Measurements from ENCODE around the gene COL21A1. TPM values are rescaled to one million over a fixed set of nuclear protein-coding genes. Genes with fewer than 3 reads are reported as not detected.

The COL21A1 gene
- total and polyA plus RNA-seq, 2 of the 13 experiments (the other 11 are each of a cell fraction or from before 2014, with no cell fraction given): 0.13 TPM; not detected in 1

DNA sequence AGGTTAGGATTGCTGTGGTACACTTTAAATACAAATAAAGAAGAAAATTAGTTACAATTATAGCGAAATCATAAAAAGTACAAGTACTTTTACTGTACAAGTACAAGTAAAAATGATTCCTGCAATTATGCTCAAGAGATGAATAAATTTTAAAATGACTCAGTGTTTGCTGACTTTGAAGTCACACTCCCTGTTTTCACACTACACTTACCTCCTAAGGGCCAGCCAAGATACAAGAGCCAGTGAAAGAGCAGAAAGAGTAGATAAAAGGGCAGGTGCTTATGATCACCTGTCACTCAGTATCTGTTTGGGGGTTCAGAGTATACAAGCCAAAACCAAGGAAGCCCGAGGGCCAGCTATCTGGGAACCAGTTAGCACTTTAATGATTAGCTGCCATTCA lies 41.0 kb upstream of the COL21A1 start (continued):
- TF ChIP-seq, protein P1, sequence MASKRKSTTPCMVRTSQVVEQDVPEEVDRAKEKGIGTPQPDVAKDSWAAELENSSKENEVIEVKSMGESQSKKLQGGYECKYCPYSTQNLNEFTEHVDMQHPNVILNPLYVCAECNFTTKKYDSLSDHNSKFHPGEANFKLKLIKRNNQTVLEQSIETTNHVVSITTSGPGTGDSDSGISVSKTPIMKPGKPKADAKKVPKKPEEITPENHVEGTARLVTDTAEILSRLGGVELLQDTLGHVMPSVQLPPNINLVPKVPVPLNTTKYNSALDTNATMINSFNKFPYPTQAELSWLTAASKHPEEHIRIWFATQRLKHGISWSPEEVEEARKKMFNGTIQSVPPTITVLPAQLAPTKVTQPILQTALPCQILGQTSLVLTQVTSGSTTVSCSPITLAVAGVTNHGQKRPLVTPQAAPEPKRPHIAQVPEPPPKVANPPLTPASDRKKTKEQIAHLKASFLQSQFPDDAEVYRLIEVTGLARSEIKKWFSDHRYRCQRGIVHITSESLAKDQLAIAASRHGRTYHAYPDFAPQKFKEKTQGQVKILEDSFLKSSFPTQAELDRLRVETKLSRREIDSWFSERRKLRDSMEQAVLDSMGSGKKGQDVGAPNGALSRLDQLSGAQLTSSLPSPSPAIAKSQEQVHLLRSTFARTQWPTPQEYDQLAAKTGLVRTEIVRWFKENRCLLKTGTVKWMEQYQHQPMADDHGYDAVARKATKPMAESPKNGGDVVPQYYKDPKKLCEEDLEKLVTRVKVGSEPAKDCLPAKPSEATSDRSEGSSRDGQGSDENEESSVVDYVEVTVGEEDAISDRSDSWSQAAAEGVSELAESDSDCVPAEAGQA (IDR thresholded peaks at IDR 0.05; ENCODE audit: low read depth): no peak
- TF ChIP-seq, protein P1 (CRISPR knock-in tag; IDR thresholded peaks at IDR 0.05; ENCODE audit: borderline replicate concordance): no peak
- TF ChIP-seq ZNF790 (CRISPR knock-in tag; IDR thresholded peaks at IDR 0.05; ENCODE audit: borderline replicate concordance) (no peak), ZNF331 (CRISPR knock-in tag; IDR thresholded peaks at IDR 0.05) (no peak)

GRCh38 chr6:56282391-56282790 lies 35.0 kb upstream of the COL21A1 start:
- no peak for ATAC-seq
- no peak overlapping the region for H3K4me2 ChIP-seq (ENCODE audit: low read depth, low read length)
- no peaks in the 10 kb centered on the region for H3K79me2 ChIP-seq (ENCODE audit: insufficient read depth, low read length)
- in situ Hi-C loops (cut with HindIII; ENCODE audit: extremely low pct_ligation_motif_present, low pct_unique_long_range_greater_than_20kb): loop anchor here (25.0 kb wide), 2 partner anchors 670 to 995 kb away; no protein-coding TSS in a partner anchor
- no peaks in the 10 kb centered on the region for H3K27me3 ChIP-seq (ENCODE audit: control insufficient read depth in 1 of 2, insufficient read depth in 2 of 2, low read length in 2 of 2)
- intact Hi-C loops (cut with micrococcal nuclease; ENCODE audit: unreplicated experiment): no loop called here
- CTCF ChIA-PET (ENCODE audit: low intra/inter-chr PET ratio, low total read pairs): no interaction called here
- DNase-seq (ENCODE audit: low spot score): no peak
- H3K36me3 ChIP-seq (replicated peaks in 1 of 2; ENCODE audit: control insufficient read depth in 1 of 2, insufficient read depth in 2 of 2, low read length in 2 of 2): no peaks in the 10 kb centered on the region
- no peak overlapping the region for H2AFZ ChIP-seq (ENCODE audit: low read length)
- H3K9me3 ChIP-seq (ENCODE audit: low read length): no peaks in the 10 kb centered on the region
- no TSS peak for BruUV-seq (replicated peaks)
- H3K4me3 ChIP-seq (replicated peaks in 1 of 3; ENCODE audit: insufficient read depth in 1 of 3, low read depth in 2 of 3, low read length in 3 of 3): no peak overlapping the region
- FAIRE-seq: no peak
- H3K27ac ChIP-seq (ENCODE audit: extremely low read length, insufficient read depth, low read length): no peak overlapping the region
- POLR2A ChIA-PET: no interaction called here
- no peak overlapping the region for H3K9ac ChIP-seq (ENCODE audit: insufficient read depth, low read depth, low read length)
- no peaks in the 10 kb centered on the region for H3K4me1 ChIP-seq (ENCODE audit: insufficient read depth, low read length)
- no peaks in the 10 kb centered on the region for H4K20me1 ChIP-seq (ENCODE audit: insufficient read depth, low read length)
- no peak for TF ChIP-seq SMAD1 (CRISPR knock-in tag; IDR thresholded peaks at IDR 0.05; ENCODE audit: borderline replicate concordance, low read depth)
- no peak for TF ChIP-seq IKZF4 (CRISPR knock-in tag; IDR thresholded peaks at IDR 0.05; ENCODE audit: borderline replicate concordance, low read depth, not compliant biosample characterization)
- TF ChIP-seq, protein P2, sequence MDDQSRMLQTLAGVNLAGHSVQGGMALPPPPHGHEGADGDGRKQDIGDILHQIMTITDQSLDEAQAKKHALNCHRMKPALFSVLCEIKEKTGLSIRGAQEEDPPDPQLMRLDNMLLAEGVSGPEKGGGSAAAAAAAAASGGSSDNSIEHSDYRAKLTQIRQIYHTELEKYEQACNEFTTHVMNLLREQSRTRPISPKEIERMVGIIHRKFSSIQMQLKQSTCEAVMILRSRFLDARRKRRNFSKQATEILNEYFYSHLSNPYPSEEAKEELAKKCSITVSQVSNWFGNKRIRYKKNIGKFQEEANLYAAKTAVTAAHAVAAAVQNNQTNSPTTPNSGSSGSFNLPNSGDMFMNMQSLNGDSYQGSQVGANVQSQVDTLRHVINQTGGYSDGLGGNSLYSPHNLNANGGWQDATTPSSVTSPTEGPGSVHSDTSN (CRISPR knock-in tag; IDR thresholded peaks at IDR 0.05; ENCODE audit: borderline replicate concordance): no peak
- no peak for TF ChIP-seq ZNF431 (CRISPR knock-in tag; IDR thresholded peaks at IDR 0.05; ENCODE audit: borderline replicate concordance, low read depth)
- no peak for TF ChIP-seq THAP9 (CRISPR knock-in tag; IDR thresholded peaks at IDR 0.05; ENCODE audit: borderline replicate concordance)
- TF ChIP-seq, protein P3, sequence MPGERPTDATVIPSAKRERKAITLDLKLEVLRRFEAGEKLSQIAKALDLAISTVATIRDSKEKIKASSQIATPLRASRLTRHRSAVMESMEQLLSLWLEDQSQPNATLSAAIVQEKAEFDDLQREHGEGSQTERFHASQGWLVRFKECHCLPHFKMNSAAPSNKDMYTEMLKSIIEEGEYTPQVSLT (CRISPR knock-in tag; IDR thresholded peaks at IDR 0.05; ENCODE audit: borderline replicate concordance, low read depth): no peak
- TF ChIP-seq ZNF83 (CRISPR knock-in tag; IDR thresholded peaks at IDR 0.05; ENCODE audit: borderline replicate concordance): no peak
- TF ChIP-seq PHB2 (IDR thresholded peaks at IDR 0.05; ENCODE audit: partially characterized antibody): no peak

Measured in HepG2 (cell line).